GOT3 (cell line): ENCODE data around the gene ITPRID1.

Experiments
- DNase-seq: peaks from one replicate; lab custom pipeline; 2025; ENCODE audit warnings: mixed read lengths; lab: John Stamatoyannopoulos, UW

ITPRID1 gene

GRCh38 chr7:31695859-31696614, 182.1 kb downstream of the ITPRID1 start:
- DNase-seq, result no peak

- DNase-seq, result no peak
These were observed 185.2 kb downstream of the ITPRID1 start for GRCh38 chr7:31699050-31699449.

- DNase-seq, result no peak
These were observed 188.5 kb downstream of the ITPRID1 start for GRCh38 chr7:31702354-31702753.

DNA sequence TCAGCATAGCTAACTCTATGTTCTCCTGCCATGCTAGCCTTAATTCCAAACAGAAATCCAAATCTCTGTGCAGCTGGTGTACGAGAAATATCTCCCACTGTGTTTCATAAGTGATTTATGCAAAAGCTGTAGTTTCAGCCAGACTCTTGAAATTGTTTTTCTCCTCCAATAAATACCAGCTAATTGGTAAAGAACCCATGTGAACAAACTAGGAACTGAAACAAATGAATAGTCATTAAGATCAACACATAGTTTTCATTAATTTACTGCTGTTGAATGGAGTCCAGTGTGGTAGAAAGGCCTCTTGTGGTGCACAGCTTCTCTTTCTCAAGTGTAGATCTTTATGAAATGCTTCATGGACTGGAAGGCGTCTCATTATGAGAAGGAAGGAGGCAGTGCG, 191.5 kb downstream of the ITPRID1 start:
- DNase-seq, result no peak

DNA sequence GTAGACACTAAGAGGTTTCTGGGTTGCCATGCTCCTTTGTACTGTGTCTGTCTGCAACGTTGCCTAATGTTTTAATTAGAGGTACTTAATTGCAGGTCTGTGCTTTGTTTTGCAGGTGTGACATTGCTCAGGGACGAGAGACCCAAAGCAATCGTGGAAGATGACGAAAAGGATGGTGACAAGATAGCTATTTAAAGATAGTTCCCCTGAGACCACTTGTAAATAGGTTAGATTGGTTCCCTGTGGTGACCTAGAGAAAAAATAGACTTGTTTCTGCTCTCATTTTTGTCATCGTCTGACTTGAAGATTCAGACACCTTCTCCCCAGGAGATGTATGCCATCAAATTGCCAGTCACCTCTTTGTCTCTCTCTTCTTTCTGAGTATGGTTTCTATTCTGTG, 193.2 kb downstream of the ITPRID1 start:
- no peak for DNase-seq
